Skeletal muscle satellite cell (primary cell): Measurements from ENCODE around the gene RALB.
A peak's percentile ranks its signal among the peaks of the same experiment; 100 is the strongest.
"Not testable (repeated sequence)": the region's sequence is repeated elsewhere in the genome, so short reads cannot be mapped to it uniquely, and the experiment has no call there.

ENCODE experiments used
- H3K27me3 ChIP-seq: 2 replicates; pipeline ENCODE4 v1.7.0; 2013; ENCODE audit warnings: low read length; ENCODE audit not compliant: control insufficient read depth, insufficient read depth
- H3K36me3 ChIP-seq: 2 replicates; pipeline ENCODE4 v1.7.0; 2013; ENCODE audit warnings: mild to moderate bottlenecking, control low read depth, low read length; ENCODE audit not compliant: insufficient read depth
- H3K4me1 ChIP-seq: 2 replicates; pipeline ENCODE4 v1.7.0; 2013; ENCODE audit warnings: low read length; ENCODE audit not compliant: control insufficient read depth, insufficient read depth
- H3K4me2 ChIP-seq: 2 replicates; pipeline ENCODE4 v1.7.0; 2013; ENCODE audit warnings: mild to moderate bottlenecking, low read length
- H3K4me3 ChIP-seq: 2 replicates; pipeline ENCODE4 v1.7.0; 2013; ENCODE audit warnings: low read length
- H3K9ac ChIP-seq: 2 replicates; pipeline ENCODE4 v1.7.0; 2013; ENCODE audit warnings: mild to moderate bottlenecking, low read depth, low read length, moderate library complexity
- H3K9me3 ChIP-seq: replicated peaks from 2 replicates; pipeline ENCODE4 v1.7.0; 2013; ENCODE audit warnings: mild to moderate bottlenecking, control low read depth, low read length

The RALB gene

GRCh38 chr2:120227111-120227991 is 25.3 kb upstream of the RALB start:
- Histone ChIP-seq H3K4me2 (no peak overlapping the region), H3K36me3 (peaks cover 2% of the 10 kb centered on the region), H3K4me1 (peaks cover 18% of the 10 kb centered on the region), H3K9ac (no peak overlapping the region), H3K4me3 (no peak overlapping the region), H3K27me3 (no peaks in the 10 kb centered on the region), H3K9me3 (no peaks in the 10 kb centered on the region)

GRCh38 chr2:120228503-120228902 is 24.1 kb upstream of the RALB start:
- peaks cover 12% of the 10 kb centered on the region for H3K4me1 ChIP-seq
- no peaks in the 10 kb centered on the region for H3K27me3 ChIP-seq
- H3K4me3 ChIP-seq, result no peak overlapping the region
- H3K36me3 ChIP-seq, result no peaks in the 10 kb centered on the region
- no peaks in the 10 kb centered on the region for H3K9me3 ChIP-seq
- H3K4me2 ChIP-seq, result no peak overlapping the region
- H3K9ac ChIP-seq, result no peak overlapping the region

GRCh38 chr2:120229341-120229740 is 23.3 kb upstream of the RALB start:
- H3K9me3 ChIP-seq, result no peaks in the 10 kb centered on the region
- H3K36me3 ChIP-seq, result no peaks in the 10 kb centered on the region
- peaks cover 6% of the 10 kb centered on the region for H3K4me1 ChIP-seq
- no peak overlapping the region for H3K9ac ChIP-seq
- H3K4me3 ChIP-seq, result no peak overlapping the region
- no peaks in the 10 kb centered on the region for H3K27me3 ChIP-seq
- H3K4me2 ChIP-seq, result no peak overlapping the region

GRCh38 chr2:120230515-120231471 is 21.9 kb upstream of the RALB start:
- H3K27me3 ChIP-seq, result no peaks in the 10 kb centered on the region
- H3K9me3 ChIP-seq, result no peaks in the 10 kb centered on the region
- H3K4me2 ChIP-seq, result no peak overlapping the region
- no peak overlapping the region for H3K4me3 ChIP-seq
- peaks cover 6% of the 10 kb centered on the region for H3K4me1 ChIP-seq
- no peaks in the 10 kb centered on the region for H3K36me3 ChIP-seq
- no peak overlapping the region for H3K9ac ChIP-seq

GRCh38 chr2:120231564-120231973 is 21.1 kb upstream of the RALB start:
- peak overlapping the region; percentile 89 for H3K4me2 ChIP-seq
- no peaks in the 10 kb centered on the region for H3K27me3 ChIP-seq
- peaks cover 6% of the 10 kb centered on the region for H3K4me1 ChIP-seq
- no peaks in the 10 kb centered on the region for H3K9me3 ChIP-seq
- H3K4me3 ChIP-seq, result no peak overlapping the region
- H3K9ac ChIP-seq, result peak overlapping the region; percentile 72
- H3K36me3 ChIP-seq, result no peaks in the 10 kb centered on the region

- Histone ChIP-seq H3K9me3 (no peaks in the 10 kb centered on the region), H3K36me3 (no peaks in the 10 kb centered on the region), H3K4me2 (peak overlapping the region; percentile 89), H3K4me3 (peak overlapping the region; percentile 68), H3K4me1 (peaks cover 7% of the 10 kb centered on the region), H3K9ac (peak overlapping the region; percentile 72), H3K27me3 (no peaks in the 10 kb centered on the region)
Observed at GRCh38 chr2:120231974-120232635, 20.5 kb upstream of the RALB start.

GRCh38 chr2:120233292-120233691 is 19.4 kb upstream of the RALB start:
- Histone ChIP-seq H3K9me3 (no peaks in the 10 kb centered on the region), H3K4me3 (no peak overlapping the region), H3K4me1 (peaks cover 18% of the 10 kb centered on the region), H3K9ac (no peak overlapping the region), H3K36me3 (no peaks in the 10 kb centered on the region), H3K27me3 (no peaks in the 10 kb centered on the region), H3K4me2 (no peak overlapping the region)

- not testable (repeated sequence) for H3K4me3 ChIP-seq, H3K27me3 ChIP-seq, H3K36me3 ChIP-seq, H3K4me2 ChIP-seq, H3K9ac ChIP-seq, H3K9me3 ChIP-seq
- H3K4me1 ChIP-seq, result peaks cover 35% of the 10 kb centered on the region
Observed at GRCh38 chr2:120235158-120235557, 17.5 kb upstream of the RALB start.

GRCh38 chr2:120235681-120236080 is 17.0 kb upstream of the RALB start:
- H3K4me2 ChIP-seq, result no peak overlapping the region
- no peaks in the 10 kb centered on the region for H3K27me3 ChIP-seq
- H3K4me3 ChIP-seq, result no peak overlapping the region
- H3K4me1 ChIP-seq, result peaks cover 35% of the 10 kb centered on the region
- H3K9ac ChIP-seq, result no peak overlapping the region
- no peaks in the 10 kb centered on the region for H3K36me3 ChIP-seq
- no peaks in the 10 kb centered on the region for H3K9me3 ChIP-seq

GRCh38 chr2:120236316-120236715 is 16.3 kb upstream of the RALB start:
- Histone ChIP-seq H3K27me3 (no peaks in the 10 kb centered on the region), H3K4me1 (peaks cover 35% of the 10 kb centered on the region), H3K4me2 (no peak overlapping the region), H3K36me3 (no peaks in the 10 kb centered on the region), H3K9me3 (no peaks in the 10 kb centered on the region), H3K4me3 (no peak overlapping the region), H3K9ac (no peak overlapping the region)

GRCh38 chr2:120236791-120237190 is 15.9 kb upstream of the RALB start:
- Histone ChIP-seq H3K36me3 (no peaks in the 10 kb centered on the region), H3K4me2 (no peak overlapping the region), H3K9me3 (no peaks in the 10 kb centered on the region), H3K9ac (no peak overlapping the region), H3K4me3 (no peak overlapping the region), H3K27me3 (no peaks in the 10 kb centered on the region), H3K4me1 (peaks cover 34% of the 10 kb centered on the region)
